Mucosa of rectum (tissue), 2 donors: ENCODE results near the gene CADM1.

ENCODE experiments used
- H3K27ac ChIP-seq, 2 donors: one replicate each; pipeline ENCODE4 v1.7.0; 2013; ENCODE audit warnings: inconsistent platforms in 2 of 2, low read depth in 2 of 2, low read length in 2 of 2
- H3K27me3 ChIP-seq, 2 donors: one replicate each; pipeline ENCODE4 v1.7.0; 2013; ENCODE audit warnings: low read length in 2 of 2; ENCODE audit not compliant: control insufficient read depth in 2 of 2, insufficient read depth in 2 of 2
- H3K36me3 ChIP-seq, 2 donors: one replicate each; pipeline ENCODE4 v1.7.0; 2013; ENCODE audit warnings: low read length in 2 of 2; ENCODE audit not compliant: control insufficient read depth in 2 of 2, insufficient read depth in 2 of 2
- H3K4me1 ChIP-seq, 2 donors: one replicate each; pipeline ENCODE4 v1.7.0; 2013; ENCODE audit warnings: low read length in 2 of 2, mild to moderate bottlenecking in 1 of 2; ENCODE audit not compliant: control insufficient read depth in 2 of 2, insufficient read depth in 2 of 2
- H3K4me3 ChIP-seq, 2 donors: one replicate each; pipeline ENCODE4 v1.7.0; 2013; ENCODE audit warnings: low read length in 2 of 2
- H3K9ac ChIP-seq, 2 donors: one replicate each; pipeline ENCODE4 v1.7.0; 2013; ENCODE audit warnings: low read length in 2 of 2, low read depth in 1 of 2, mild to moderate bottlenecking in 1 of 2
- H3K9me3 ChIP-seq, 2 donors: one replicate each; pipeline ENCODE4 v1.7.0; 2013; ENCODE audit warnings: low read length in 2 of 2; ENCODE audit not compliant: control insufficient read depth in 2 of 2
- donor health status: healthy.
- donor health status: Normal muscosa, but diverticular disease.

Gene CADM1

GRCh38 chr11:115141231-115142114, 362.7 kb downstream of the CADM1 start:
- H3K27ac ChIP-seq: no peak overlapping the region
- H3K27me3 ChIP-seq: no peaks in the 10 kb centered on the region
- no peaks in the 10 kb centered on the region for H3K36me3 ChIP-seq
- no peaks in the 10 kb centered on the region for H3K9me3 ChIP-seq
- H3K4me1 ChIP-seq: no peaks in the 10 kb centered on the region
- no peak overlapping the region for H3K4me3 ChIP-seq
- no peak overlapping the region for H3K9ac ChIP-seq

- Histone ChIP-seq H3K4me1 (no peaks in the 10 kb centered on the region), H3K9ac (no peak overlapping the region), H3K4me3 (no peak overlapping the region), H3K9me3 (no peaks in the 10 kb centered on the region), H3K36me3 (no peaks in the 10 kb centered on the region), H3K27ac (no peak overlapping the region), H3K27me3 (no peaks in the 10 kb centered on the region)
These were observed 368.3 kb downstream of the CADM1 start for GRCh38 chr11:115135936-115136335.

- no peak overlapping the region for H3K9ac ChIP-seq
- no peak overlapping the region for H3K4me3 ChIP-seq
- no peaks in the 10 kb centered on the region for H3K9me3 ChIP-seq
- no peaks in the 10 kb centered on the region for H3K27me3 ChIP-seq
- no peak overlapping the region for H3K27ac ChIP-seq
- H3K36me3 ChIP-seq: no peaks in the 10 kb centered on the region
- no peaks in the 10 kb centered on the region for H3K4me1 ChIP-seq
These were observed 369.3 kb downstream of the CADM1 start for GRCh38 chr11:115134926-115135325.

GRCh38 chr11:115133475-115134209, 370.6 kb downstream of the CADM1 start:
- H3K36me3 ChIP-seq: no peaks in the 10 kb centered on the region
- H3K27ac ChIP-seq: no peak overlapping the region
- no peak overlapping the region for H3K4me3 ChIP-seq
- H3K9me3 ChIP-seq: no peaks in the 10 kb centered on the region
- H3K4me1 ChIP-seq: no peaks in the 10 kb centered on the region
- H3K27me3 ChIP-seq: no peaks in the 10 kb centered on the region
- no peak overlapping the region for H3K9ac ChIP-seq

GRCh38 chr11:115132436-115133228, 371.6 kb downstream of the CADM1 start:
- H3K4me3 ChIP-seq: no peak overlapping the region
- H3K27ac ChIP-seq: no peak overlapping the region
- H3K9ac ChIP-seq: no peak overlapping the region
- H3K4me1 ChIP-seq: no peaks in the 10 kb centered on the region
- H3K36me3 ChIP-seq: no peaks in the 10 kb centered on the region
- no peaks in the 10 kb centered on the region for H3K9me3 ChIP-seq
- no peaks in the 10 kb centered on the region for H3K27me3 ChIP-seq

- H3K4me1 ChIP-seq: no peaks in the 10 kb centered on the region
- no peak overlapping the region for H3K9ac ChIP-seq
- H3K27ac ChIP-seq: no peak overlapping the region
- no peaks in the 10 kb centered on the region for H3K36me3 ChIP-seq
- no peaks in the 10 kb centered on the region for H3K9me3 ChIP-seq
- no peak overlapping the region for H3K4me3 ChIP-seq
- no peaks in the 10 kb centered on the region for H3K27me3 ChIP-seq
These were observed 374.5 kb downstream of the CADM1 start for GRCh38 chr11:115129473-115130289.

GRCh38 chr11:115128226-115128625, 376.0 kb downstream of the CADM1 start:
- H3K27me3 ChIP-seq: no peaks in the 10 kb centered on the region
- H3K4me1 ChIP-seq: no peaks in the 10 kb centered on the region
- H3K4me3 ChIP-seq: no peak overlapping the region
- H3K9me3 ChIP-seq: no peaks in the 10 kb centered on the region
- no peak overlapping the region for H3K27ac ChIP-seq
- H3K9ac ChIP-seq: no peak overlapping the region
- H3K36me3 ChIP-seq: no peaks in the 10 kb centered on the region

- no peaks in the 10 kb centered on the region for H3K9me3 ChIP-seq
- H3K4me3 ChIP-seq: no peak overlapping the region
- no peaks in the 10 kb centered on the region for H3K27me3 ChIP-seq
- no peak overlapping the region for H3K27ac ChIP-seq
- no peaks in the 10 kb centered on the region for H3K4me1 ChIP-seq
- no peak overlapping the region for H3K9ac ChIP-seq
- no peaks in the 10 kb centered on the region for H3K36me3 ChIP-seq
These were observed 376.4 kb downstream of the CADM1 start for GRCh38 chr11:115127790-115128189.

- Histone ChIP-seq H3K9me3 (no peaks in the 10 kb centered on the region), H3K9ac (no peak overlapping the region), H3K4me1 (no peaks in the 10 kb centered on the region), H3K36me3 (no peaks in the 10 kb centered on the region), H3K4me3 (no peak overlapping the region), H3K27me3 (no peaks in the 10 kb centered on the region), H3K27ac (no peak overlapping the region)
These were observed 377.6 kb downstream of the CADM1 start for GRCh38 chr11:115126515-115127208.
